ENCODE results near the gene LELP1.
A peak's percentile ranks its signal among the peaks of the same experiment; 100 is the strongest.
"Not testable (repeated sequence)": the region's sequence is repeated elsewhere in the genome, so short reads cannot be mapped to it uniquely, and the experiment has no call there.

Gene LELP1

DNA sequence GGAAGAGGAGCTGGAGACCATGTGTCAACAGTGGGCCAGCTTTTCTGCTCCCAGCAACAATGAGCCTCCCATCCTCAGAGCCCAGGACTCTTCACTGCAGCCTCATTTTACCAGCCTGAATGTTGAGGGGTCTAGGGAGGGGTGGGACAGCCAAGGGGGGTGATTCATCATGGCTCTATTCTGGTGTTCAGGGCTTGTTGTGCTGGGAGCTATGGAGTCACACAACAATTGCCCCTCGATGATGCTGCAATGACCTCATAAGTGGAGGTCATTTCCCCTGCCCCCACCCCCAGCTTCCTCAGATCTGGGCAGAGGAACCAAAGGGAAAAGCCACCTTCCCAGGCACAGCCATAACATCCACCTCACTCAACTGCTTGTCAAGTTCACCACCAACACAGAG, at the start of gene LELP1:
Gene LELP1 (plus strand): TSS at position 301 of the 400 bp plus-strand sequence. CDS start 1,278 bp downstream, outside the sequence.
- DNase-seq, result no peak

DNA sequence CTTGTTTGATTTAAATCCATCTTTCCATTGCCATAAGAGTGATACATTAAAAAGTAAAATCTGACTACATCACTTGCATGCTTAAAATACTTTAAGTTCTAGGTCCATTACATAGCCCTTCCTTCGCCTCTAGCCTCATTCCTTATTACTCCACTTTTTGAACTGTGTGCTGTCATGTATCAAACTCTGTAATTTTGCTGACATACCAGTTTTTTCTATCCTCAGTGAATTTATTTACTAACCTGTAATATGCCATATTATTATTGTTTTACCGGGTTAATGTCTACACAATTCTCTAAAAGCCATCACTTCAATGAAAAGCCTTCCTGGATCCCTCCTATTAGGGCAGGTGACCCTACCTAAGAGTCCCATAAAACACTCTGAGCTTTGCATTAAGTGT, 47.7 kb upstream of the LELP1 start:
- DNase-seq, result no peak

DNA sequence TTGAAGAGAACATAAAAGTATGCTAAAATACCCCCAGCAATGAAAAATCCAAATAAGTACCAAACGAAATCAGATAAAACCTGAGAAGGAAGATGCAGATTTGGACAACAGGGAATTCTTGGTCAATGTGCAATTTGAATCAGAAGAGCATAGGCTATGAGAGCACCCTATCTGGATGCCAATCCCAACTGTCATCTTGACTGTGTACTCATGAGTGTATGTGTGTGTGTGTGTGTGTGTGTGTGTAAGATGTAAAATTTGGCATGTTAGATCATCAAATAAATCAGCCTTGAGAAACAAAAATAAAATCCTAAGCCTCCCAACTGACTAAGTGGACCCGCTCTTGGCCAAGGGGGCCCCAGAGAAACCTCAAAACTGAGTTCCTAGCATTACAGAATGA, 34.5 kb upstream of the LELP1 start:
- DNase-seq, result no peak

DNA sequence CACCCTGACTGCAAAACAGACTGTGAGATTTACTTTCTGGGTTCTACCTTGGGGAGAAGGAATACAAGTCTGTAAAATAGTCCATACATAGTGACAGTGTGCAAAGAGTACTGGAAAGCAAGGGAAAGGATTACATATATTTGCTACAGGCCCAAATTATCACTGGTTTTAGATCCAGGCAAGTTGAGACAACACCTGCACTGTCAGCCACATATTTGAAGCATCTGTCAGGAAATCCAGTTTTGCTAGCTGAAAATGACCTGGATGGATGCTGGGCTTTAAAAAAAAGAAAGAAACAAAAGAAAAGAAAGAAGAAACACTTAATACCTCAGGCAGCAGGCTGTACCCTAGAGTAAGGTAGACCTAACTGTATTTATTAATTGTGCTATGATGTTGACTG, 28.6 kb upstream of the LELP1 start:
- DNase-seq, result no peak

DNA sequence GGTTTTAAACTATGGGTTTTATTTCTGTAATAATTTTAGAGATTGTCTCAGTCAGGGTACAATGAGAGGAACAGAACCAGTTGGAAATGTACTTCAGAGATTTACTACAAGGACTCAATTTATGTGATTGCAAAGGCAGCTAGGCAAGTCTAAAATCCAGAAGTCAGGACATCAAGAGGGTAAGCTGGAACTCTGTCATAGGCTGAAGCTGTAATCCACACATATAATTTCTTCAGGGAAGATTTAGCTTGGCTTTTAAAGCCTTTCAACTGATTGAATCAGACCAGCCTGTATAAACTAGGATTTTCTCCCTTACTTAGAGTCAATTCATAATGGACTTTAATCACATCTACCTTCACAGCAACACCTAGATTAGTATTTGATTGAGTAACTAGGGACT, 24.3 kb upstream of the LELP1 start:
- DNase-seq, result no peak

DNA sequence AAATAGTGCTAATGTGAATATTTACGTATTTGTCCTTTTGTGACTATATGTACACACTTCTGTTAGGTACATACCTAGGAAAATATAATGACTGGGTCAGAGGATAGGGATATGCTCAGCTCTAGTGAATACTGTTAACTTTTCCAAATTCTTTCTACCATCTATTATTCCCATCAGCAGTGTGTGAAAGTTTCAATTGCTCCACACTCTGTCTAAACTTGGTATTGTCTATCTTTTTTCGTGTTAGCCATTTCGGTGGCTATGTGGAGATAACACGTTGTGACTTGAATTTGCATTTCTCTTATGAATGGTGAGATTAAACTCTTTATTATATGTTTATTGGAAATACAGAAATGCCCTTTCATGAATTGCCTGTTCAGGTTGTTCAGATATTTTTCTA, 22.7 kb upstream of the LELP1 start:
- DNase-seq, result no peak

DNA sequence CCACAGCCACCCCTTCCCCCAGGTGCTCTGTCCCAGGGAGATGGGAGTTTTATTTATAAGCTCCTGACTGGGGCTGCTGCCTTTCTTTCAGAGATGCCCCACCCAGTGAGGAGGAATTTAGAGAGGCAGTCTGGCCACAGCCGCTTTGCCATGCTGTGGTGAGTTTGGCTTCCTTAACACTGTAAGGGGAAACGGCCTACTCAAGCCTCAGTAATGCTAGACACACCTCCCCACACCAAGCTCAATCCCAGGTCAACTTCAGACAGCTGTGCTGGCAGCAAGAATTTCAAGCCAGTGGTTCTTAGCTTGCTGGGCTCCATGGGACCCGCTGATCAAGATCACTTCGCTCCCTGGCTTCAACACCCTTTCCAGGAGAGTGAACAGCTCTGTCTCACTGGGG, 14.9 kb upstream of the LELP1 start:
- DNase-seq, result not testable (repeated sequence)

DNA sequence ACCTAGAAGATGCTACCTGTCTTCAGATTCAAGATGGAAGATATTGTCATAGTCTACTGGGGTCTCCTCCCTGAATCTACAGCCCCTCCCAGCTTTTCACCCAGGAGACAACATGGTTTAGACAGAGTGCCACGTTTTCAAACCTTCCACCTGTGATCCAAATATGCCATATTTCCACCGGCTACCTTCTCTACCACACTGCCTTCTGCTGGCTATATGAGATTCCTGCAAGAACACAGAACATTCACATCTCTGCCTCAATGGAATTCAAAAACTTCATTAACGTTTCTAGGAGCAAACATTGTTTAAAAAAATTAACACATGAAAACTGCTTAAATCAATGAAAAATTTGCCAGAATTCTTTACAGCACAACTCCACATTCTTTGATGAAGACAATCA, 12.9 kb upstream of the LELP1 start:
- no peak for DNase-seq

DNA sequence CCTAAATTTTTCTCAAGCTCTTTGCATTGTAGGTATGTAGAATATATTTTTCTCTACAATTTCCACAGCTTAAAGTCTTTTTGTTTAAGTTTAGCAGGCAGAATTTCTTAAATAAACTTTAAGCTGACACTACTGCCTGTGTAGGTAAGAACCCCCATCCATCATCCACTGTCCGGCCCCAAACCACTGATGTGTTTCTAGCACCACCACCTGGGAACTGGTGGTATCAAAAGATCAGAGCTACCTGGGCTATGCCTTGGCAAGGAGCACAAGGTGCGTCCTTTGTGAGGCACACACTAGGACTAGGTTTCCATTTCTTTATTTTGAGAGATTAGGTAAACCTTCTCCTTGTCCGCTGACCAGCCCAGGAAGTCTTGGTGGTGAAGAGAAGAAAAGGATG, 10.5 kb upstream of the LELP1 start:
- DNase-seq, result no peak

DNA sequence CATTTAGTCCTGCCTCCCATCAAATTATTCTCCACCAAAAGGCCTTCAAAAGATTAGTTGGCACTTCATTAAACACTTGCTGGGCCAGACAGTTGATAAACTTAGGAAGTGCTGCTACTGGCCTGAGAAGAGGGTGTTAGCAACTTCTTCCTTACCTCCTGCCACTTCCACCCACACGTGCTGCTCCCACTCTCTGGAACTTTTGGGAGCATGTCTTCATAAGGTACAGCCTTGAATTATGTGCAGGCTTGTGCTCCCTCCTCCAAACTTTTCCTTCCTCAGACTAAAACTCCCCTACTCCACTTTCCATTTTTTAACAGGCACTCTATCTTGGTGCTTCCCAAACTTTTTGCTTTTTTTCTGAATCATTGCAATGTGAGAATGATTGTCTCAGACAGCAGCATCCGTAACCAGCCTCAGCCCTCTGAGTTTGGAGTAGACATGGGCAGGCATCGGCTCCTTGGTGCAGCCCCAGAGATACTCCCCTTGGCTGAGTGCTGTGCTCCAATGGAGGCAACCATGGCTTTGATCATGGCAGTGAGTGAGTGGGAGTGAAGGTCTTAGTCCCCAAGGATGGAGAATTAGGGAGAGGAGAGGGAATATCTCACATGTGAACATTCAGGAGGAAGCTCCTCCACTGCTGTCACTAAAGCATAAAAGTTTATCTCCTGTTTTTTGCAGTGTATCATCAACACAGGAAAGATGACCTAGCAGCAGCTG, 8.7 kb upstream of the LELP1 start:
- no peak for DNase-seq

DNA sequence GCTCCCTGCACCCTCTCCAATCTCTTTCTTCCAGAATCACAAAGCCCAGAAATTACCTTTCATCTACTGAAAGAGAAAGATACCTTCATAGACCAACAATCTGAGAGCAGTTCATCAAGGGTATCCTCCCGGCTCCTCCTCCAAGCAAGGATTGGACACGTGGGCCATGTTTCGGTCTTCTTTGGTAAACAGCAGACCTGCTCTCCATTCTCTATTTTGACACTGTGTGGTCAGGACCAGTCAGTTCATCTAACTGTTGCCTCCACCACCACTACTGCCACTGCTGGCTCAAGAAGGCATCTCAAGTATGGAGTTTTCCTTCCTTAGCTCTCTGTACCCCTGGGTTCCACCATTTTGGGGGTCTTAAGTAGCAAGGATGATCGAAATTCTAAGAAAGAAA, 8.0 kb upstream of the LELP1 start:
- no peak for DNase-seq

DNA sequence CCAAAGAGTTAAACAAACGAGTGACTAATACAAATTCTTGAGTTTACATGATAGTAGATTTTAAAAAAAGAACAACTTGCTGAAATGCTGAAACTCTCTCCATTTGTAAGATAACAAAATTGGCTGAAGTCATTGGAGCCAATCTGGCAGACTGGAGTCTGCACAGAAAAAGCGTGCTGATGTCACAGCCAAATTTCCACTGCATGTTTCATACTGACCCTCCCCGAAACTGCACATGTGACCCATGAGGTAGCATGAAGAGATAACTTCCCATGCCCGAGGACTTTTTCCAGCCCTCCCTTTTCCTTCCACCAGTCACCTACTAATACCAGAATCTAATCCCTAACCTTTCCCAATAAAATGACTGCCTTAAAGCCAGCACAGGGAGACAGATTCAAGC, 1.2 kb upstream of the LELP1 start:
- no peak for DNase-seq

DNA sequence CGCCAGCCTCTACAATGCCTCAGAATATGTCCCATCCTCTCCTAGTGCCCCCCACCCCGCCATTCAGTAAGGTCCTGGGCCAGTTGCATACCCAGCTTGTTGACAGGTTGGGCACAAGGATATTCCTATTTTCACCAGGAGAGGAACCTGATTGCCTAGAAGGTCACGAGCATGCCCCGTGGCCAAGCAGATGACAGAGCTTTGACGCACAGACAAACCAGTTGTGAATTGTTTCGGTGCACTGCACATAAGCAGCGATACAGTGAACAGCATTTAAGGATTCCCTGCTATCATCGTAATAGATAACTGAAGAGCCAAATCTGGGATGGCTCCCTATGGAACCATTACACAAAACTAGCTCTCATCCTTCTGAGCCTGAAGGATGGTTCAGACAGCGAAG, 3.4 kb downstream of the LELP1 start:
- no peak for DNase-seq

DNA sequence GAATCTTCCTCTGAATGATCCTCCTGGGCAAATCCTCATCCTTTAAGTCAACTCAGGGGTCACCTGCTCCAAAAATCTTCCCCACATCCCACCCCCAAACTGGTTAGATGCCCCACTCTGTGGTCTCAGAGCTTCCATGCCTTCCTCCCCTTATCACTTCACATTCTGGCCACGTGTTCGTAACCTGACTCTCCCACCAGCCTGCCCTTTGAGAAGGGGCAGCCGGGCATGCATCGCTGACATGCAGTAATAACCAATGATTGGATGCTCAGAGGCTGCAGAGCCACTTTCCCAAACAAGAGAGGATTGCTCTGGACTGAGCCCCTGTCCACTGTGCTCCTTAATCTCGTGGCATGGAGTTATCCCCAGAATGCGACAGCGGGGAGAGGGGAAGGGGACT, 7.0 kb downstream of the LELP1 start:
- no peak for DNase-seq

DNA sequence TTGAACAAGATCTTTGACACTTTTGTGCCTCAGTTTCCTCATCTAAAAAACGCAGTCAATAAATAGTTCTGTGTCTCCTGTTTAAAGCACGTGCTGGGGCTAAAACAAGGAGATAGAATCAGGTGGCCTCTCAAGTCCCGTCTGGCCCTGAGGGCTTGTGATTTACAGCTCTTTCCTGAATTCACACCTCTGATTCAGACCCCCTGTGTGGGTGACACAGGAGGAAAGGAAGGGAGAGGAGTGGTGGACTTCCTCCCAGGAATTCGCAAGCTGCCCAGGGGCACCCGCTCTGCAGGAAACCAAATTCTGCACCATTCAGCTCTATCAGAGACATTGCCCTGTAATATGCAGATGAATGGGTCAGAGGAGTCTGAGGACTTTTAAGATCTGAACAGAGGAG, 9.0 kb downstream of the LELP1 start:
- DNase-seq, result no peak

DNA sequence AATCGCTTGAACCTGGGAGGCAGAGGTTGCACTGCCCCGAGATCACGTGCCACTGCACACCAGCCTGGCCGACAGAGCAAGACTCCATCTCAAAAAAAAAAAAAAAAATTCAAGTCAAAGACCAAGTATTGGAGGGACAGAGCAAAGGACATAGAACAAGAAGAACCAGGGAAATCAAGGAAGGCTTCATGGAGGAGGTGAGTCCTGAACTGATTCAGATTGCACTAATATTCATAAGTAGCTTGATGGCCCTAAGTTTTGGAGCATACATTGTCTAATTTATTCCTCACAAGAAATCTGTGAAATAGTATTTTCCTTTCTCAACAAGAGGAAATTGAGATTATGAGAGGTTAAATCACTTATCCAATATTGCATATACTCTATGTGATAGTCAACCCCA, 10.3 kb downstream of the LELP1 start:
- no peak for DNase-seq

DNA sequence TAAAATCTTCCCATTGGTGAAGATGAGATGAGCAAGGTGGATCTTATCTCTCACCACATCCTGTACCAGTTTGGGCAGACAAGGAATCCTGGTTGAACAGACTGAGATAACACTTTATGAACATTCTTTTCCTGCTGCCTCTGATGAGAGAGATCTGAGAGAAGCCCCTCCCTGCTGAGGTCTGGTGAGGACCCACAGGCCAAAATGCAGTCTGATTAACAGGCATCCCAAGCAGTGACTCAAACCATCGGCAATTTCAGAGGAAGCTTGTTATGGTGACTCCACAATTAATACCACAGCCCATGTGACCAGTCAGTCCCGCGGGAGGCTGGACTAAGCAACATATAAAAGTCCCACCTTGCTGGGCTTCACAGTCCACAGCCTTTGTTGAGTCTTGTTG, 14.0 kb downstream of the LELP1 start, which contains the start of gene PRR9:
Gene PRR9 (plus strand): TSS at position 373 of the 400 bp plus-strand sequence. CDS start 561 bp downstream, outside the sequence.
- no peak for DNase-seq

DNA sequence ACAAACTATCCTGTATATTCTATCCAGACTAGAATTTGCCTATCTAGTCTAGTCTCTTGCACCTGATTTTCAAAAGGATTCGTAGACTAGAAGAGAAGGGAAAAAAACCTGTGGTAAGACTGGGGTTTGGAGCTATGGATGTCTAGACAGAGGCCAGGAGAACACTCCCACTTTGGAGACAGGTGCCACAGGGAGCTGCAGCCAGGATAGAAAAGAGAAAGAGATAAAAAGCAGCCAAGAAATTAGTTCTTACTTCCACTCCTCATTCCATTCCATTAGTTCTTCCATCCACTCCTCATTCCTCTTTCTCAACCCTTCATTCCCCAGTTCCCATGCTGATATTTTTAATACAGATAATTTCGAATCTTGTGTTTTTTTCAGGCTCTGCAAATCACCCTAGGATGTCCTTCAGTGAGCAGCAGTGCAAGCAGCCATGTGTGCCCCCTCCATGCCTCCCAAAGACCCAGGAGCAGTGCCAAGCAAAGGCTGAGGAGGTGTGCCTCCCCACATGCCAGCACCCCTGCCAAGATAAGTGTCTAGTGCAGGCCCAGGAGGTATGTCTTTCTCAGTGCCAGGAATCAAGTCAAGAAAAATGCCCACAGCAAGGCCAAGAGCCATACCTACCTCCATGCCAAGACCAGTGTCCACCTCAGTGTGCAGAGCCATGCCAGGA, 14.7 kb downstream of the LELP1 start:
- no peak for DNase-seq

DNA sequence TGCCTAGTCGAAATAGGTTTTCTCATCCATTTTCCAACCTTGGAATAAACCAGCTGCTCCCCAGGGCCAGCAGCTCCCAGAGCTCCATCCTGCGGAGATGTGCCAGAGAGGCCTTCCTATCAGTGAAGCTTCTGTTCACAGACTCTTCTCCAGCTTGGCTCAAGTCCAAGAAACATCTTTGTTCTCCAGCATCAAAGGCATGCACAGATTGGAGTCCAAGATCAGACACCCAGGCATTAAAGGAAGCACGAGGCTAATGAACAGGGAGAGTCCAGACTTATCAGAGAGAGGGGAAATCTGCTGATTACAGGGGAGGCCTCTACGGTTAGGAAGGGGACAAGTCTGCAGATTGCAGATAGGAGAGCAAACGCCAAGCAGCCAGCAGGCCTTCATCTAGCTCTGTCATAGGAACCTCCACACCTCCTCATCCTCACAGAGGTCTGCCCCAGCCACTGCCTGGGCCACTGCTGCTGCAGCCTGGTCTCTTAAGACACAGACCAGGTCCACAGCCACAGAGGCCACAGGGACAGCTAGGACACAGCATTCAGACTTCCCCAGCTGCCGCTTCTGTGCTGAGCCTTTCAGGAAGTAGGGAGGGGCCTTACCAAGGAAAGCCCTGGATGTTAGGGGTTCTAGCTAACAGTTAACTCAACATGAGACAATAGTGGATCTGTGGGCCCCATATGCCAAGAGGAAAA, 17.5 kb downstream of the LELP1 start:
- DNase-seq, result no peak

DNA sequence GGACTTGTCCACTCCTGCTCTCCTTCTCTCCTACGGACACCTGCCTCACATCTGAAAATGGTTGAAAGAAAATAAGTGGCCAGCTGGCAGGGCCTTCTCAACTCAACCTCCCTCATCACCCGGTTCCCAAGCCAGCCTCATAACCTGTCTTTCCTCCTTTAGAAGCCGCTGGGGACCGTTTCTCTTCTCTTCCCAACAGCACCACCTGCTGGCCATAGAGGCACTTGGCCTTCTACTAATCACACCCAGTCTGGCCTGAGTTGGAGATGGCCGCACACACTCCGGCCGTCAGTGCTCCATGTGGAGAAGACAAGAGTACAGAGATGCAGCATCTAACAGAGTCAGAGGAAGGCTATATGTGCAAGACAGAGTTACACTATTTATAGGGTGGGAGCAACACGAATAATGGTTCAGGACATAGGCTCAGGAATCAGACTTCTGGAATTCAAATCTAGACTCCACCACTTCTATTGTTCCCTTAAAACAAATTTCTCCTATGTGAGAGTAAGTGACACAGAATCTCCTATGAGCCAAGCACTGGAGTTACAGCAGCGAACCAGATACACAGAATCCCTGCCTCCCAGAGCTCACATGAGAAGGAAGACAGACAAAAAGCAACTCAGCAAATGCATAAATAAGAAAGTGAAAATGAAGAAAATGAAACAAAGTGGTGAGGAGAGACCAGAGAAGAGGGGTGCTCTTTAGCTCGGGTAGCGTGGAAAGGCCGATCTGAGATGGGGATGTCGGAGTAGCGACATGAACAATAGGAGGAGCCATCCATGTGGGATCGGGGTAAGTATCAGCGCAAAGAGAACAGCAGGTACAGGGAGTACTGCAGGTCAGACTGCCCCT, 20.0 kb downstream of the LELP1 start:
- peak; percentile 43 for DNase-seq

DNA sequence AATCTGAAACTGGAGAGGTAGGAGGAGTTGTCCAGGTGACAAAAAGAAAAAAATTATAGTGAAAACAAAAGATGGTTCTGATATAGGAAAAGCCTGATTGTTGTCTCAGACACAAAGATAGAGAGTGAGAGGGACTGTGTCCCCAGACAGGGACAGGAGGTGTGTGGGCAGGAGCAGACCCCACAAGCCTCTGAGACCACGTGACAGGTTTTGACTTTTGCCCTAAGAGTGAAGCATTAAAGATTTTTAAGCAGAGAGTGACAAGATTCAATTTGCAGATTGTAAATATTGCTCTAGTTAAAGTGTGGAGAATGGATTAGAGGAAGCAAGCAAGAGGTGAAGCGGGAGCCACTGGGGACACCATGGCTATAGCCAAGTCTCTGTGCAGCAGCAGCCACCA, 24.6 kb downstream of the LELP1 start:
- no peak for DNase-seq

DNA sequence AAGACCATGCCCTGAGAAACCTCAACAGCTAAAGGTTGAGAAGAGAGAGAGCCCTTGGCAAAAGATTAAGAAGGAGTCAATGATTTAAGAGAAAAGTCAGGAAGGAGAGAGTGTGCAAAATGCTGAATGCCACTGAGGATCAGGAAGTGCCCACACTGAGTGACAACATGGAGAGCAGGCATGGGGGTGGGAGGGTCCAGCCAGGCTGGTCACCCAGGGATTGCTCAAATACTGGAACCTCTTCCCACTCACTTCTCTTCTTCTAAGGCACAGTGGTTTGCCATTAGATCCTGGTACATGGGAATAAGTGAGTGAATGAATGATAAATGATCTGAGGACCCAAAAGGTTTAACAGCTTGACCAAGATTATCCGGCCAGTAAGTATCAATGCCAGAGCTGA, 25.3 kb downstream of the LELP1 start:
- no peak for DNase-seq
